Panc1 (cell line): ENCODE data around the gene HTT-AS. TPM values are rescaled to one million over a fixed set of nuclear protein-coding genes. Genes with fewer than 3 reads are reported as not detected.
A peak's percentile ranks its signal among the peaks of the same experiment; 100 is the strongest.

Source experiments
- ATAC-seq: fragments of 200-7000 bp; cut with Tn5 transposase; 2 replicates; pipeline ENCODE4 v1.9.1; 2020; ENCODE audit warnings: mild to moderate bottlenecking, moderate library complexity
- Bru-seq: library from RNA; stranded (reverse); fragments of 400-500 nt; gene quantifications from one replicate; lab custom pipeline; 2021; lab: Mats Ljungman, UMichigan
- BruChase-seq, 2 experiments: library from RNA; stranded (reverse); fragments of 400-500 nt; gene quantifications; one replicate each; lab custom pipeline; 2021; lab: Mats Ljungman, UMichigan
- BruUV-seq: library from RNA; stranded (reverse); fragments of 400-500 nt; replicated peaks from 2 replicates; lab custom pipeline; 2021; lab: Mats Ljungman, UMichigan
- CTCF ChIA-PET: fragments of 300-600 bp; sonication (Branson Sonifier 250); formaldehyde crosslinking; loops from one replicate; lab custom pipeline; 2022; ENCODE audit warnings: antibody characterized with exemption; lab: Charles Lee
- POLR2A ChIA-PET: fragments of 300-600 bp; sonication (Branson Sonifier 250); formaldehyde crosslinking; loops from one replicate; lab custom pipeline; 2022; ENCODE audit warnings: antibody characterized with exemption; lab: Charles Lee
- DNase-seq: peaks from one replicate; pipeline ENCODE4 v3.0.0-alpha.2; 2010; ENCODE audit warnings: low read depth, low spot score
- H3K27ac ChIP-seq: 2 replicates; pipeline ENCODE4 v1.5.1; 2011; ENCODE audit warnings: mild to moderate bottlenecking, low read length, inconsistent platforms
- H3K27me3 ChIP-seq: fragments of 200-500 bp; sonication (Bioruptor generic); 2 replicates; pipeline ENCODE4 v1.6.0; 2014; ENCODE audit warnings: low read length, inconsistent platforms; ENCODE audit not compliant: control insufficient read depth, insufficient read depth
- H3K36me3 ChIP-seq: fragments of 200-500 bp; sonication (Bioruptor generic); 2 replicates; pipeline ENCODE4 v1.5.1; 2014; ENCODE audit warnings: inconsistent platforms, mild to moderate bottlenecking, low read length, moderate library complexity; ENCODE audit not compliant: control insufficient read depth, insufficient read depth
- H3K4me1 ChIP-seq: 2 replicates; pipeline ENCODE4 v1.5.1; 2011; ENCODE audit warnings: inconsistent platforms, mild to moderate bottlenecking, low read length, moderate library complexity; ENCODE audit not compliant: control insufficient read depth, insufficient read depth
- H3K4me3 ChIP-seq, 2 experiments: 2 replicates each; pipeline ENCODE4 v1.5.1; 2011 to 2012; ENCODE audit warnings: low read depth in 2 of 2, low read length in 2 of 2, mild to moderate bottlenecking in 2 of 2, inconsistent platforms in 1 of 2, moderate library complexity in 1 of 2
- H3K9me3 ChIP-seq: fragments of 200-500 bp; sonication (Bioruptor generic); 2 replicates; pipeline ENCODE4 v1.5.1; 2014; ENCODE audit warnings: low read depth, mild to moderate bottlenecking, inconsistent platforms, low read length, moderate library complexity; ENCODE audit not compliant: control insufficient read depth, insufficient read depth
- CTCF ChIP-seq: fragments of 450-650 bp; IDR thresholded peaks from 2 replicates; pipeline ENCODE4 v1.5.1; 2017; ENCODE audit warnings: mild to moderate bottlenecking
- POLR2AphosphoS5 ChIP-seq: IDR thresholded peaks from 2 replicates; pipeline ENCODE4 v1.6.1; 2012; ENCODE audit warnings: mild to moderate bottlenecking, low read depth, low read length, moderate library complexity
- REST ChIP-seq, 2 experiments: IDR thresholded peaks; 2 replicates each; pipeline ENCODE4 v1.6.1; 2011 to 2012; ENCODE audit warnings: low read depth in 2 of 2, control low read depth in 1 of 2, low read length in 1 of 2, mild to moderate bottlenecking in 1 of 2, moderate library complexity in 1 of 2; ENCODE audit not compliant: insufficient read depth in 1 of 2
- SIN3A ChIP-seq: IDR thresholded peaks from 2 replicates; pipeline ENCODE4 v1.6.1; 2012; ENCODE audit warnings: low read depth, mild to moderate bottlenecking, low read length, moderate library complexity, borderline replicate concordance; ENCODE audit not compliant: insufficient read depth
- TCF7L2 ChIP-seq: IDR thresholded peaks from 2 replicates; pipeline ENCODE4 v1.6.1; 2011; ENCODE audit warnings: mild to moderate bottlenecking, low read depth, low read length, inconsistent platforms
- in situ Hi-C: cut with HindIII; loops from 2 replicates; pipeline ENCODE4 v1.10.0; 2016; ENCODE audit warnings: low sequenced_read_pairs, low pct_unique_long_range_greater_than_20kb
- intact Hi-C: fragments of 100-400 bp; cut with micrococcal nuclease; formaldehyde crosslinking; loops from one replicate; pipeline ENCODE4 v1.10.0; 2022; ENCODE audit not compliant: unreplicated experiment
- long read RNA-seq: library from polyadenylated mRNA; unstranded; transcript quantifications from one replicate; pipeline ENCODE4 v2.0.0, GENCODE V29; 2021; ENCODE audit not compliant: unreplicated experiment
- polyA plus RNA-seq: library from polyadenylated mRNA; unstranded; fragments of >200 nt; gene quantifications from one replicate; pipeline ENCODE4 v1.2.1, GENCODE V29; 2012; ENCODE audit warnings: missing spikeins; ENCODE audit not compliant: insufficient read length
- total RNA-seq: library from RNA; stranded (reverse); gene quantifications from one replicate; pipeline ENCODE4 v1.2.1, GENCODE V29; 2021; ENCODE audit not compliant: unreplicated experiment

The HTT-AS gene
- total RNA-seq (not detected), Bru-seq, nascent RNA (percentile 24 among the genes with signal in this experiment), BruChase-seq, experiment 1, labeled RNA remaining after a 2-hour chase (percentile 28 among the genes with signal in this experiment), BruChase-seq, experiment 2, labeled RNA remaining after a 6-hour chase (percentile 23 among the genes with signal in this experiment)
- not detected for polyA plus RNA-seq
- long read RNA-seq, result 0 reads

GRCh38 chr4:3074078-3074845, at the start of gene HTT-AS, which contains the start of gene HTT:
Gene HTT-AS, minus strand, starts transcription at chr4:3074538.
Gene HTT, plus strand, starts transcription at chr4:3074681. Its CDS starts 145 bp downstream, at chr4:3074826.
- TF ChIP-seq TCF7L2, result no peak
- TF ChIP-seq POLR2AphosphoS5, result peak; percentile 43
- Histone ChIP-seq H3K27me3 (no peaks in the 10 kb centered on the region), H3K36me3 (no peaks in the 10 kb centered on the region), H3K9me3 (no peaks in the 10 kb centered on the region), H3K27ac (peak within 1 kb of the TSS; percentile 74), H3K4me1 (peaks cover 11% of the 10 kb centered on the region; the same call in 1 of the 2 replicates), H3K4me3 (peak within 1 kb of the TSS; percentile 84 to 85)
- POLR2A ChIA-PET, result interaction anchor here (0.6 kb wide), 1 partner anchor 96 kb away, joined by 10 read pairs; no protein-coding TSS in a partner anchor
- peak; percentile 60 for DNase-seq
- intact Hi-C loops, result no loop called here
- in situ Hi-C loops, result no loop called here
- CTCF ChIA-PET, result no interaction called here
- no TSS peak for BruUV-seq
- peak; percentile 95 for ATAC-seq

GRCh38 chr4:3123181-3123671, 48.9 kb upstream of the HTT-AS start:
- Histone ChIP-seq H3K36me3 (no peaks in the 10 kb centered on the region; the same call in 1 of the 2 replicates), H3K9me3 (no peaks in the 10 kb centered on the region)
- BruUV-seq, result no TSS peak

More at GRCh38 chr4:3123181-3123671, 48.9 kb upstream of the HTT-AS start:
- ChIA-PET CTCF (no interaction called here), POLR2A (no interaction called here)
- ATAC-seq (no peak), DNase-seq (no peak)
- no peak for TF ChIP-seq TCF7L2
- TF ChIP-seq CTCF, result no peak
- no peak for TF ChIP-seq SIN3A
- TF ChIP-seq POLR2AphosphoS5, result no peak
- TF ChIP-seq REST (IDR thresholded peaks at IDR 0.05; ENCODE audit: insufficient read depth in 1 of 2, low read depth in 2 of 2, low read length in 1 of 2), result no peak
- Histone ChIP-seq H3K4me1 (no peaks in the 10 kb centered on the region), H3K27ac (no peak overlapping the region), H3K27me3 (no peaks in the 10 kb centered on the region), H3K4me3 (no peak overlapping the region)
- in situ Hi-C loops (no loop called here), intact Hi-C loops (no loop called here)
